HEK293T (cell line): ENCODE measurements around the gene CTNNA3.

Experiments
- BHLHE40 ChIP-seq: fragments of 450-650 bp; IDR thresholded peaks from 2 replicates; pipeline ENCODE4 v1.6.1; 2016; ENCODE audit warnings: mild to moderate bottlenecking, moderate library complexity, borderline replicate concordance
- ELF4 ChIP-seq: fragments of 450-650 bp; IDR thresholded peaks from 2 replicates; pipeline ENCODE4 v1.6.1; 2017; ENCODE audit warnings: antibody characterized with exemption
- FOXA1 ChIP-seq: fragments of 450-650 bp; IDR thresholded peaks from 2 replicates; pipeline ENCODE4 v1.6.1; 2016; ENCODE audit warnings: mild to moderate bottlenecking
- L3MBTL2 ChIP-seq: fragments of 450-650 bp; conservative IDR thresholded peaks from 2 replicates; pipeline ENCODE4 v1.6.1; 2016; ENCODE audit warnings: mild to moderate bottlenecking
- SP1 ChIP-seq: fragments of 450-650 bp; IDR thresholded peaks from 2 replicates; pipeline ENCODE4 v1.6.1; 2017
- SUZ12 ChIP-seq: fragments of 450-650 bp; IDR thresholded peaks from 2 replicates; pipeline ENCODE4 v1.6.1; 2016; ENCODE audit warnings: mild to moderate bottlenecking
- TARDBP ChIP-seq: fragments of 450-650 bp; IDR thresholded peaks from 2 replicates; pipeline ENCODE4 v1.6.1; 2016
- ZNF384 ChIP-seq: fragments of 450-650 bp; IDR thresholded peaks from 2 replicates; pipeline ENCODE4 v1.6.1; 2016

- no peak for TF ChIP-seq ZNF384
- no peak for TF ChIP-seq SUZ12
- TF ChIP-seq L3MBTL2: no peak
- TF ChIP-seq ELF4: no peak
- TF ChIP-seq BHLHE40: no peak
- no peak for TF ChIP-seq TARDBP
- no peak for TF ChIP-seq SP1
- TF ChIP-seq FOXA1: no peak
Measured at GRCh38 chr10:66519616-66520015, 1176.4 kb downstream of the CTNNA3 start.
